Activated CD8-positive, alpha-beta memory T cell treated with anti-CD3 and anti-CD28 coated beads for 1 hour (primary cell): ENCODE measurements around the gene WEE2.
"Not testable (repeated sequence)": the region's sequence is repeated elsewhere in the genome, so short reads cannot be mapped to it uniquely, and the experiment has no call there.

ENCODE experiments used
- DNase-seq, 2 donors: peaks; one replicate each; pipeline ENCODE4 v3.0.0-alpha.2; 2020; ENCODE audit warnings: low read depth in 1 of 2; ENCODE audit errors: extremely low read depth in 1 of 2

WEE2 gene

DNA sequence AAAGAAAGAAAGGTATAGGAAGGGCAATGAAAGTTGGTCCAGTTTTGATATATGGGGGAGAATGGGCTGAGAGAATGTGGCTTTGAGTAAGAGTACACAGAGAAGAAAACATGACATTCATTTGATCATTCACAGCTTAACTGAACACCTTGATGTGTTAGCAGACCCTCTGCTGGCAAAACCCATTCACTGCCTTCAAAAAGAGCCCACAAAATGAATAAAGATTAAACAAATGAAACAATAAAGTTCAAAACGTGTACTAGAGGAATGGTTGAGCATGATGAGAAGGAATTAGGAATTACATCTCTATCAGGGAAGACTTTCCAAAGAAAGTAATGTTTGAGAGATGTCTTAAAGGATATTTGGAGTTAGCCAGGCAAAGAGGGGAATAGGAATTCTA, 2.1 kb downstream of the WEE2 start:
- no peak for DNase-seq

DNA sequence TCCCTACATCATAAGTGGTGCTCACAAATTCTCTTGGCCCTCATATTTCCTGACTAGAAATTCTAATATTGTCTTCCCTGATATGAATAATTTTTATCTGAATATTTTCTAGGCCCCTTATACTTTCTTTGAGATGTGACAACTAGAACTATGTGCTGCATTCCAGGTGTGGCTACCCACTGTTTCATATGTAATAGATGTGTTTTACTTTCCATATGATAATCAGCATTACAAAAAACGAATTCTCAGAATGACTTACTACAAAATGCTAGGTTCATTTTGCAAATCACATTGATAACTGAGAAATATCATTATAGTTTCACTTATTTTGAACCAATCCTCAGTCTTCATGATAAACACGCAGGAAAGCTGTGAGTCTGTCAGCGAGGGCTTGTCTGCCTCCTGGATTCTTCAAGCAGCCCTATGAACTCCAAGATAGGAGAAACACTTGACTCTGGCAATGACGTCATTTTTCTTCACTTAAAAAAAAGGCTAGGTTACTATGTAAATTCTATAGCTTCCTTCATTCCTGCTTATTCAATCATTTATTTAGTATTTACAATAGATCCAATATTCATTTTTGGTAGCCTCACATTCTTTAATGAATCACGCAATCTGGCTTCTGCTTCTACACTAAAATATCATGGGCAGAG, 4.6 kb downstream of the WEE2 start:
- no peak for DNase-seq

DNA sequence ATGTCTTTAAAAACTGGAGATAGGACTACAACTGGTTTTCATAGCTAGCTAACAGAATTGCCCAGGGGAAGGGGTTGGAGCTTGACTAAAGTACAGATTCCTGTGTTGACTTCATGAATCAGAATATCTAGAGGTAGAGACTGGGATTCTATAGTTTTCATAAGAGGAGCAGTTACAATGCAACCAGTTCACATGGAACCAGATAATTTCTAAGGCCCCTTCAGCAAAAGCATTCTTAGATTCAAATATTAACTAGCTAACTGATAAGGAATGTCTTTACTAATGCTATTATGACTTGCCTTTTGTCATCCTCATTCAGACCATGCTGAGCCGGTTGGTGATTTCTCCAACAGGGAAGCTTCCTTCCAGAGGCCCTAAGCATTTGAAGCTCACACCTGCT, 5.7 kb downstream of the WEE2 start:
- DNase-seq, result no peak

DNA sequence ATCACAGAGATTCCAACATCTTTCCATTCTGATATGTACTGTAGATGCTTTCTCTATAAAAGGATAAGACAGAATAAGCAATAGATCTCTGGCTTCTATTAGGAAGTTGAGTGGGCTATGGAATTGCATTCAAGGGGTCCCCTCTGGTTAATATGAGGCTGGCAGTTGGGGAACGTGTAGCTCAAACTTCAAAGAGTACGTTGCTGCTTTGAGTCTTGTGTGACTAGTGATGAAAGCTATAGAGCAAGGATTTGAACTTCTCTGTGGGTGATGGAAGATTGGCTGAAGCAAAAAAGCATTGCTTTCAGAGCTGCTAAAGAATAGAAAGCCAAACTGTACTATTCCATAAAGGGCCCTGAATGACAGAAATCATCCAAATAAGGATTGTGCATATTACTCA, 6.4 kb downstream of the WEE2 start:
- no peak for DNase-seq

DNA sequence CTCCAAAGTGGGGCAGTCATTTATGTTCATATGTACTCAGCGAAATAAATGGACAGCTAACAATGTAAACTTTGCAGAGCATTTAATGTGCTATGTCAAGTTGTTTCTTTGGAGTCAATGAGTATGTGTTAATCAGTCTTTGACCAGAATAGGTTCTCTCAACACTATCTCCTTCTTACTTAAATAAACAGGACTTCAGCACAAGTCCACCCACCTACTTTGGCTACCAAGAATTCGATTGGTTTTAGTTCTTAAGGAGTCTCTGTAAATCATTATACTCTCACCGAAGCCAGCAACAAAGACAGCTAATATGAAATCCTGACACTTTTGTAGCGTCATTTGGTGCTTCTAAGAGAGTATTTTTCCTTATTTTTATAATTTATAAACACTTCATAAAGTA, 6.9 kb downstream of the WEE2 start:
- DNase-seq, result no peak

DNA sequence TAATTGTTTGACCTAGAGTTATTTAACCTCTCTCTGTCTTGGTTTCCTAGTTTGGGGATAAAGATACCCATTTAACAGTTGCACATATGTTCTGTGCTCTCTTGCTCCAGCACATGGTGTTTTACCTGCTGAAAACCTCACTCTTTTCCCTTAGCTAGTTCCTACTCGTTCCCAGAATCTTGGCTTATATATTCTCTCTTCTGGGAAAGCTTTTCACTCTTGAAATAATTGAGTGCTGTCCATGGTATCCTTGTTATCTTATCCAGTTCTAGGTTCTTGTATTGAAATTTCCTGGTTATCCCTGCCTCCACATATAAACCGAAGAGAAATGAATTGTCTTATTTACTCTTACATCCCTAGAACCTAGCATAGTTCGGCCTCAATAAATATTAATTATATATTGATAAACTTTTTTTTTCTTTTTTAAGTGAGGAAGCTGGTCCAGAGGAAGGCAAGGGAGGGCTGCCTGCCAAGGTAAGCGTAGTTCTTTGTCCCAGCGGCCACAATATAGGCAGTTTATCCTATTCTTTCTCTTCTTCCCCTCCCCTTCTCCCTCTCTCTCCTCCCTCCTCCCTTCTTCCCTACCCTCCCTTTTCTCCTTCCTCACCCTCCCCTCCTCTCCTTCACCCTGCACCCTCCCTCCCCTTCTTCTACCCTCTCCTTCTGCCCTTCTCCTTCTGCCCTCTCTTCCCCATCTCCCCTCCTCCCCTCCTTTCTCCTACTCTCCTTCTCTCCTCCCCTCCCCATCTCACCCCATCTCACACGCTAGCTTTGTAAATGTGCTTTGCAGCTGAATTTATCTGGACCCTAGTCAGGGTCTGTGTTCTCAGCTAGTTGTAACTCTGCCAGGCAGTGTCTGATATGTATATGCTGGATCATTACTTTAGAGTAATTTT, 7.9 kb downstream of the WEE2 start:
- no peak for DNase-seq

DNA sequence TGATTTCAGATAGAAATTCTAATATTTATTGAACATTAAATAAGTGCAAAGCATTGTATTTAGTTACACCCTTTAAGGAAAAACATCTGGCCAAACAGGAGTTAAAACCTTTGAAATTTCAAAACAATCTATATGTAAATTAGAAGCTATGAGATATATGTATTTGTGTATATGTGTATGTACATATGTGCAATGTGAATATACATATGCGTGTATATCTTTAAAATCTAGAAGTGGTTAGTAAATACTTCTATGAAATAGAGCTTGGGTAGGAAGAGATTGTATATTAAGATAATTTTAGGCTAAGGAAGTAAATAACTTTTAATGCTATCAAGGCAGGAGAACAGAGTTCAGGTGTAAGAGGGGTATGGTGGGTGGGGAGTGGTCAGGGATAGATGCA, 9.3 kb downstream of the WEE2 start:
- DNase-seq, result no peak

DNA sequence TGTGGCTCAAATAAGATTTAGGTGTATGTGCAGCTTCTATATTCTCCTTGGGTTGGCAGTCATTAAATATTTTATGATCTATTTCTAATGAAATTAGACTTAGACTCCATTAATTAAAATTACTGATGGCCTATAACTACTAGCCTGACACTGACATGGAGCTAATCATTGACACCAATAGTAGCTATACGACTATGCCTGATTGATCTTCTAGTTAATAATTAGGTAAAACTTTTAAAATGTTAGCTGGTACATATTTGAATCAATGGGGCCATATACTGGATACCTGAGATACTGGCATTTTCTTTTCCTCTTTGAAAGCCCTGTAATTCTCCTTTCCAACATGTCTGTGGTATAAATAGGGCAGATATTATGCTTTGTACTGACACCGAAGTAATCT, 14.4 kb downstream of the WEE2 start:
- DNase-seq, result no peak

DNA sequence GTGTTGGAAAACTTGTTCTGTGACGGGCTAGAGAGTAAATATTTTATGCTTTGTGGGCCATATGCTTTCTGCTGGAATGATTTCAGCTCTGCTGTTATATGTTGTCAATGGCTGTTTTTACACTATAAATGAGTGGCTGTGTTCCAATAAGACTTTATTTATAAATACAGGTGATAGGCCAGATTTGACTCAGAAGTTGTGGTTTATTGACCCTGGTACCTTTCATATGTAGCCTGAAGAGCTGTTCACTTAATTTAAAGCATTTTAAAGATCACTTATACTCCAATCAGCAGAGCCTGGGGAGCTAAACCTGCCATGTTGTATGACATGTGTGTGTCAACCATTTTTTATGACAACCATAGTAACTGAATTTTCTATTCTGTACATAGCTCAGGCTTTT, 20.9 kb downstream of the WEE2 start:
- DNase-seq, result no peak

DNA sequence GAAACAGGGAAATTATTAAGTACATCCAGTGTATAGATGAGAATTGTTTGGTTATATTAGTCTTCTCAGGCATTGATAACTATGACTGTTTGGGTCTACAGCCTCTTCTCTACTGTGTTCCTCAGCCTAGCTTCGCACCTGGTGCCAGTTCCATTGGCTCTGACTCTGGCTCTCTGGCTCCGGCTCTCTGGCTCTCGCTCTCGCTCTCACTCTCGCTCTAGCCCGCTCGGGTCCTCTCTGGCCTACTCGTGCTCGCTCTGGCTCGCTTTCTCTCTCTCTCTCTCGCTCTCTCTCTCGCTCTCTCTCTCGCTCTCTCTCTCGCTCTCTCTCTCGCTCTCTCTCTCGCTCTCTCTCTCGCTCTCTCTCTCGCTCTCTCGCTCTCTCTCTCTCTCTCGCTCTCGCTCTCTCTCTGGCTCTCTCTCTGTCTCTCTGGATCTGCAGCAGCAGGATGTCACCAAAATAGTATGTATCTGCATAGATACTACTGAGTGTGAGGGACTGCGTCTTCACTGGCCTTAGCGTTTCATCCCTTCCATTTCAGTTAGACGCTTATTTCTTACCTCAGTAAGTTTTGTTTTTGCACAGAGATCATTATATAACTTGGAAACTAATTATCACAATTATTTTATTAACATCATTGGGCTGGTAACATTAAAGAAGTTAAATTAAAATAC, 23.5 kb downstream of the WEE2 start:
- DNase-seq, result no peak

DNA sequence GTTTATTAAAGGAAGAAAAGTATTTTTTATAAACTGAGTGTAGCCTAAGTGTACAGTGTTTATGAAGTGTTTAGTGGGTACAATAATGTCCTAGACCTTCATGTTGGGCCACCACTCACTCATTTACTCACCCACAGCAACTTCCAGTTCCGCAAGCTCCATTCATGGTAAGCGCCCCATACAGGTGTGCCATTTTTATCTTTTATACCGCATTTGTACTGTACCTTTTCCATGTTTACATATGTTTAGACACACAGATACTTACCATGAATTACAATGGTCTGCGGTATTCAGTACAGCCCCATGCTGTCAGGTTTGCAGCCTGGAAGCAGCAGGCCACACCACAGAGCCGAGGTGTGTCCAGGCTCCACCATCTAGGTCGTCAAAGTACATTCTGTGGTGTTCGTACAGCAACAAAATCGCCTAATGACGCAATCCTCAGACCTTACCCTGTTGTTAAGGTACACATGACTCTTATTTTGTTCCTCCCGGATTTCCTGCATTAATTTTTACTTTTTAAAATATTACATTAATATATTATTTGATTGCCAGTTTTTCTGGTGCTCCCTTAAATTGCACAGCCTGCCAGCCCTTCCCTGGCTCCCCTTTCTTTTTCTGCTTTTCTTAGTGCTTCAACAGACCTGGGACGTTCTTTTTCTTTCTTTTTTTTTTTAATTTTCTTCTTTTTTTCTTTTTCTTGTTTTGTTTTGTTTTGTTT, 29.1 kb downstream of the WEE2 start:
- no peak for DNase-seq

DNA sequence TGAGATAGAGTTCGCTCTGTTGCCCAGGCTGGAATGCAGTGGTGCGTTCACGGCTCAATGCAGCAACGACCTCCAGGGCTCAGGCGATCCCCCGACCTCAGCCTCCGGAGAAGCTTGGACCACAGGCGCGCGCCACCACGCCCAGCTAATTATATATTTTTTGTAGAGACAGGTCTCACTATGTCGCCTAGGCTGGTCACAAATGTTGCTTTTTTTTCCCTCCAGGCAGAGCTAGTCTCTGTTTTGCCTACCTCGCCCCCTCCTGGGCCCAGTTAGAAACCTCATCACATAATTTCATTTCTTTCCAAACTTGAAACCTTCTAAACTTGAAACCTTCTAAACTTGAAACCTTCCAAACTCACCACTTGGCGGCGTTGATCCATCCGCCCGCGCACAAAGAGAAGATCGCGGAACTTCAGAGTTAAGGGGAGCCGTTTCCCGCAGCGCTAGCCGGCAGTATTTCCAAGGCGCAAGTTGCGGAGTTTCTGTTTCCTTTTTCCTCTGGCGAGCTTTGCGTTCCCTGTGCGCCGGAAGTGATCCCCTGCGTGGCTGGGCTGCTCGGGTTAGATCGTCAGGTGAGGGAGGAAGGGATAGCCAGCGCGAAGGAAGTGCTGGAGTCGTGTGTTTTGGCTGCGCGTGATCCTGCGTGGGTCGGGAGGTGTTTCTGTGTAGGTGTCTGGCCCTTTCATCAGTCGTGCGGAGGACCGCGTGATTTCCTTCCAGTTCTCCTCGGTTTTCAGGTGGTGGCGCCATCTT, 29.9 kb downstream of the WEE2 start, which contains the start of gene SSBP1:
SSBP1 (plus strand) TSS at position 523 of the 756 bp plus-strand sequence. CDS start 809 bp downstream, outside the sequence.
- peak; percentile 76 to 80 for DNase-seq

DNA sequence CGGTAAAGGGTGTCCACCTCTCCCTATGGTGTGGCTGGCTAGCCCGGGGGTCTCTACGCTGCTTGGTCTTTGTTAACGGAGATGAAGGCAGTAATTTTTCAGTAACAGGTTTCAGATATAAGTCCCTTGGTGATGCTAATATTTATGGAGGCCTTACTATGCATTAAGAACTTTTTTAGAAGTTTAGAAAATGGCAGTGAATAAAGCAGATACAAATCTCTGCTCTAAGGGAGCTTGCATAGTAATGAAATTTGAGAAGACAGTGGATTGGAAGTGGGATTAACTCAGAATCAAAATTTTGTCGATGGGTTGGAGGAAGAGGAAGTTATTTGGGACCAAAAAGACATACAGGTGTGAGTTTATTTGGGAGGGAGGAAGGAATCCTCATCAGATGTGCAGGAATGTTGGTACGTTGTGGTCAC, 30.4 kb downstream of the WEE2 start:
- no peak for DNase-seq

DNA sequence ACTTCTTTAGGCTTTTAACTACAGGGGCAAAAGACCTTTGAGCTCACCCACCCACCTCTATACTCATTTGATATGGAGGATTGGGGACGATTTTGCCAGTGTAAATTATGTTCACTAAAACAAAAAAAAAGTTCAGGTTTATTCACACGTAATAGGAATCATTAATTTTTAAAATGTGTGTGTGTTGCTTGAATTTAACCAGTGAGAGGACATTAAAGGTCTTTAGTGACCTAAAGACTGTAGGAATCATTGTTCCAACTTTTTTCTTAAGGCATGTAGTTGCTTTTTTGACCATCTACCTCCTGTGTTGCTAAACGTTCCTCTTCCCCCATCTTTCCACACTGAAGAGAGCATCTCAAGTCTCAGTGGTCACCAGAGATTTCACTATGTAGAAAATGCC, 31.1 kb downstream of the WEE2 start:
- no peak for DNase-seq

DNA sequence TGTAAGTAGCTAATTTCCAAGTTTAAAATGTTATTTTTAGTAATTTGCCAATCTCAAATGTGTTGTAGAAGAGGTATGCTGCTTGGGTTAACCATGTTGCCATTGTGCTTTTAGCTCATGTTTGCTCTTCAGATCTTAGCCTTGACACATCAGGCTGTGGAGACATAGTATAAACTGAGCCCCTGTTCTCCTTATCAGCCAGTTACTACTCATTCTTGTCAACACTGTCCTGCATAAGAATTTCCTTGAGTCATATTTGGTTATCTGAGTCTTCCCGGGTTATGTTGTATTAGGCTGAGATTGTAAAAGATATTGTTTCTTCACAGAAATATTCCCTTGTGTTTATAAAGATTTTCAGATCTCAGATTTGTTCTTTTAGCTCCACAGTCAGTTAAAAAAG, 34.1 kb downstream of the WEE2 start:
- DNase-seq, result no peak

DNA sequence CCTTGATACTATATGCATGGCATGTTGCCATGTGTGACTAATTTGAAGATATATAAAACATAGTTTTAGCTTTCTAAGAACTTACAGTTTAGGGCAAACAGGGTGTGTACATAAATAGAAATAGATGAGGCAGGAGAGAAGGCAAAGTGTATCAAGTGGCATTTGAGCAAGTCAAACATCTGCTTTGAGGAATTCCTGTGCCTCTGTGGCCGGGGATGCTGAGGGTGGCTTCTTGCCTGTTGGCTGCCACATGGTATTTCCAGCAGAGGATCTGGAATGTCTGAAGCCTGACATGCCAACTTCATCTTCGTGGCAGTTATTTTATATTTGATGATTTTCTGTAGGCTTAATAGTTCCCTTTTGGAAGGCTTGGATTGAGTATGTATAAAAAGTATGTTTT, 36.0 kb downstream of the WEE2 start:
- DNase-seq, result no peak

DNA sequence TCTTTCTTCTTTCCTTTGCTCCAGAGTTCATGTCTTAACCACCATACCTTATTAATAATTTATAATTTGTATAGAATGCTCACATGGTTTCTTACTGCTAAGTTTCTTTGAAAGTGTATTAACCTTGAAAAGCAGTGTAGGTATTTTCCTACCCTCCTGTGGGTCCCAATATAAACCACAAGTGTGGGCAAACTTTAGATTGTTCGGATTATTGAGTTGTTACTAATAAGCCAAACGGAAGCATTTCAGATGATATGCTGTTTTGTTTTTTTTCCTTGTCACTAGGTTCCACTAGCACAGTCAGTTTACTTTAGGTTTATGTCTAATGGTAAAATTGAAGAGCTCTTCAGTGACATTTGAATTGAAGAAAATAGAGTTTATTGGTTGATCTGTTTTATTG, 40.2 kb downstream of the WEE2 start:
- no peak for DNase-seq

DNA sequence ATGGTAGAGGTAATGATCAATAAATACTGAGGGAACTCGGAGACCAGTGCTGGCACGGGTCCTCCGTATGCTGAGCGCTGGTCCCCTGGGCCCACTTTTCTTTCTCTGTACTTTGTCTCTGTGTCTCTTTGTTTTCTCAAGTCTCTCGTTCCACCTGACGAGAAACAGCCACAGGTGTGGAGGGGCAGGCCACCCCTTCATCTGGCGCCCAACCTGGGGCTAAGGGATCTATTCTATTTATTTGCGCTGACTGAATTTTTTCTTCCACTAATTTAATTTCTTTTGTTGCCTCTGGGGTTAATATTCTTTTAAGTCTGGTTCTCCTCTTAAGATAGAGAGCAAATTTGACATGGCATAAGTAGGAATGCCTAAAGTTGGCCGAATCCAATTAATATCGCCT, 43.8 kb downstream of the WEE2 start:
- not testable (repeated sequence) for DNase-seq

DNA sequence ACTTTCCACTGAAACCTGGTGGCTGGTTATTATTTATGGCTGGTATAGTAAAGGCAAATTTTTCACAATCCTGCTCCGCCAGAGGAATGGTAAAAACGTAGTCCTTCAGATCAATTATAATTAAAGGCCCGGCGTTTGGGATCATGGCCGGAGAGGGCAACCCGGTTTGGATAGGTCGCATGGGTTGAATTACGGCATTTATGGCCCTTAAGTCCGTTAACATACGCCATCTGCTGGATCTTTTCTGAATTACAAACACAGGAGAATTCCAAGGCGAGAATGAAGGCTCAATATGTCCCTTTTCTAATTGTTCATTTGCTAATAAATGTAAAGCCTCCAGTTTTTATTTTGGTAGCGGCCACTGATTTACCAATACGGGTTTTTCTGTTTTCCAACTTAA, 44.5 kb downstream of the WEE2 start:
- DNase-seq, result no peak

DNA sequence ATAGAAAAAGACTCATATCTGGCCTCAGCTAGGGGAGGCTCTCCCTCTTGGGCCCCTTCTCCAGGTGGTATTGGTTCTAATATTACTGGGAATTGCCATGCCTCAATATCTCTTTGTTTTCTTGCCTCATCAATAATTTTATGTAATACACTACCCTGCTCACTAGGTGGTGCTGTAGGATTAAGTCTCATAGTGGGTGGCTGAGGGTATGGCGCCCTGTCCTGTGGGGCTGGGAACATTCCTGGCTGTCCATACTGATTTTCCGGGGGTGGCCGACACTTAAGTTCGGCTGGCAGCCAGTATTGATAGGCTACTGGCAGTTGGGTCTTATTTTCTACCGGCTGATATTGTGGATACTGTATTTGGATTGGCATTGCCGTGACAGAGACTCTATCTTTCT, 46.8 kb downstream of the WEE2 start:
- no peak for DNase-seq
